SK-N-SH treated with all-trans-retinoic acid at 6 μM for 48 hours (cell line): ENCODE results near the gene SLC22A14.

Source experiments
- ATAC-seq: fragments of 200-7000 bp; cut with Tn5 transposase; 3 replicates; pipeline ENCODE4 v1.9.1; 2020; ENCODE audit warnings: mild to moderate bottlenecking, moderate library complexity
- ARNTL ChIP-seq: fragments of 450-650 bp; formaldehyde crosslinking; IDR thresholded peaks from 2 replicates; pipeline ENCODE4 v1.5.0; 2020; ENCODE audit warnings: low read depth, mild to moderate bottlenecking, moderate library complexity, borderline replicate concordance
- BACH2 ChIP-seq: fragments of 250-450 bp; sonication (Bioruptor Pico); IDR thresholded peaks from 2 replicates; pipeline ENCODE4 v1.9.0; 2021; ENCODE audit warnings: mild to moderate bottlenecking, borderline replicate concordance
- CSDC2 ChIP-seq: fragments of 250-450 bp; sonication (Bioruptor Pico); IDR thresholded peaks from 2 replicates; pipeline ENCODE4 v1.5.0; 2020; ENCODE audit warnings: mild to moderate bottlenecking, moderate library complexity
- ESRRG ChIP-seq: fragments of 250-450 bp; sonication (Bioruptor Pico); IDR thresholded peaks from 2 replicates; pipeline ENCODE4 v1.6.1; 2021; ENCODE audit warnings: mild to moderate bottlenecking
- GLIS3 ChIP-seq: fragments of 250-450 bp; sonication (Bioruptor Pico); IDR thresholded peaks from 2 replicates; pipeline ENCODE4 v1.5.0; 2020; ENCODE audit warnings: mild to moderate bottlenecking, moderate library complexity
- ISL1 ChIP-seq: fragments of 250-450 bp; sonication (Bioruptor Pico); IDR thresholded peaks from 2 replicates; pipeline ENCODE4 v2.1.2; 2022; ENCODE audit warnings: mild to moderate bottlenecking, moderate library complexity
- OSR1 ChIP-seq: fragments of 250-450 bp; sonication (Bioruptor Pico); IDR thresholded peaks from 2 replicates; pipeline ENCODE4 v1.8.0; 2022; ENCODE audit warnings: moderate library complexity, mild to moderate bottlenecking, inconsistent platforms
- PPARA ChIP-seq: fragments of 250-450 bp; sonication (Bioruptor Pico); IDR thresholded peaks from 2 replicates; pipeline ENCODE4 v1.5.0; 2020; ENCODE audit warnings: mild to moderate bottlenecking, borderline replicate concordance
- RARB ChIP-seq: fragments of 250-450 bp; sonication (Bioruptor Pico); IDR thresholded peaks from 2 replicates; pipeline ENCODE4 v1.8.0; 2021; ENCODE audit warnings: mild to moderate bottlenecking, moderate library complexity
- SNAI2 ChIP-seq: fragments of 250-450 bp; sonication (Bioruptor Pico); IDR thresholded peaks from 2 replicates; pipeline ENCODE4 v1.5.0; 2020; ENCODE audit warnings: mild to moderate bottlenecking, moderate library complexity
- TCF4 ChIP-seq: fragments of 250-450 bp; sonication (Bioruptor Pico); IDR thresholded peaks from 2 replicates; pipeline ENCODE4 v1.8.0; 2021; ENCODE audit warnings: mild to moderate bottlenecking, moderate library complexity, borderline replicate concordance
- TOX ChIP-seq: fragments of 250-450 bp; sonication (Bioruptor Pico); IDR thresholded peaks from 2 replicates; pipeline ENCODE4 v1.8.0; 2021; ENCODE audit warnings: mild to moderate bottlenecking, moderate library complexity, borderline replicate concordance
- ZC3H10 ChIP-seq: fragments of 250-450 bp; sonication (Bioruptor Pico); IDR thresholded peaks from 2 replicates; pipeline ENCODE4 v1.5.1; 2021; ENCODE audit warnings: mild to moderate bottlenecking, moderate library complexity
- ZFP3 ChIP-seq: fragments of 250-450 bp; sonication (Bioruptor Pico); IDR thresholded peaks from 2 replicates; pipeline ENCODE4 v1.5.0; 2020; ENCODE audit warnings: mild to moderate bottlenecking, moderate library complexity
- ZFP30 ChIP-seq: fragments of 450-650 bp; formaldehyde crosslinking; IDR thresholded peaks from 2 replicates; pipeline ENCODE4 v1.5.0; 2022; ENCODE audit warnings: mild to moderate bottlenecking, moderate library complexity
- ZNF565 ChIP-seq: fragments of 450-650 bp; formaldehyde crosslinking; conservative IDR thresholded peaks from 2 replicates; pipeline ENCODE4 v1.5.0; 2020; ENCODE audit warnings: low read depth, mild to moderate bottlenecking, moderate library complexity
- ZNF8 ChIP-seq: fragments of 450-650 bp; formaldehyde crosslinking; IDR thresholded peaks from 2 replicates; pipeline ENCODE4 v1.5.0; 2020; ENCODE audit warnings: mild to moderate bottlenecking, moderate library complexity
- TF ChIP-seq, protein P1 (sequence below): fragments of 250-450 bp; sonication (Bioruptor Pico); IDR thresholded peaks from 2 replicates; pipeline ENCODE4 v1.8.0; 2020; ENCODE audit warnings: mild to moderate bottlenecking, moderate library complexity, borderline replicate concordance
- TF ChIP-seq, protein P2 (sequence below): fragments of 250-450 bp; sonication (Bioruptor Pico); IDR thresholded peaks from 2 replicates; pipeline ENCODE4 v1.5.1; 2020; ENCODE audit warnings: low read depth, mild to moderate bottlenecking, moderate library complexity
- TF ChIP-seq, protein P3 (sequence below): fragments of 250-450 bp; sonication (Bioruptor Pico); IDR thresholded peaks from 2 replicates; pipeline ENCODE4 v1.8.0; 2021; ENCODE audit warnings: low read depth, mild to moderate bottlenecking, moderate library complexity, borderline replicate concordance
- TF ChIP-seq, protein P4 (sequence below): fragments of 250-450 bp; sonication (Bioruptor Pico); IDR thresholded peaks from 2 replicates; pipeline ENCODE4 v1.5.0; 2020; ENCODE audit warnings: mild to moderate bottlenecking, moderate library complexity

The SLC22A14 gene

DNA sequence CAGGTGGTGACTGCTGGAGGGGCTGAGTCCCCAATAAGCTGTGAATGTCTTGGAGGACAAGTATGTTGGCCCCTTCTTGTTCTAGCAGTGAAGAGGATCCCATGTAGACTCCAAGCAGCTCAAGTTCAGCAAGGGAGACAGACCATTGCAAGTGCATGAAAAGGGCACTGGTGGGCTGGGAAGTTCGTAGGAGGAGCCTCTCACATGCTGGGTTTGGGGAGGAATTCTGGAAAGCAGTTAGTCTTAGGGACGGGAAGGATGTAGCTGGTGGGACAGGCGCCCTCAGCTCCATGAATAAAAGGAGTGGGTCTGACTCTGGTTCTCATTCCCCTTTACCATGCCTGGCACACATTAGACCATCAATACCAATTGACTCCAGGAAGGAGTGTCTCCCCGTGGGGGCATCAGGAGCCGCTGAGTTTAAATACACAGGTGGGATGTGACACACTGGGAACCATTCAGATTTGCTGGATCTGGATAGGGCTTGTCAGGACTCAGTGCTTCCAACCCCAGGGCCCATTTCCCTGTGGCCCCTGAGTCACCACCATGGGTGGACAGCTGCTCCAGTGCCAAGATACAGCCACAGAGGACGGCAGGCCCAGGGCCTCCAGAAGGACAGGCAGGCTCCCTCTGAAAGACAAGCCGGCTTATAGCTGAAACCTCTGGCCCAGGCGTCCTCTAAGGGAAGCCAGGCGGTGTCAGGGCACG, 63.9 kb downstream of the SLC22A14 start:
- TF ChIP-seq ZC3H10 (CRISPR knock-in tag) = no peak
- TF ChIP-seq SNAI2 (CRISPR knock-in tag) = no peak
- TF ChIP-seq ZNF8 (CRISPR knock-in tag) = no peak
- no peak for TF ChIP-seq ARNTL (CRISPR knock-in tag)
- TF ChIP-seq TOX (CRISPR knock-in tag) = no peak
- TF ChIP-seq, protein P1, sequence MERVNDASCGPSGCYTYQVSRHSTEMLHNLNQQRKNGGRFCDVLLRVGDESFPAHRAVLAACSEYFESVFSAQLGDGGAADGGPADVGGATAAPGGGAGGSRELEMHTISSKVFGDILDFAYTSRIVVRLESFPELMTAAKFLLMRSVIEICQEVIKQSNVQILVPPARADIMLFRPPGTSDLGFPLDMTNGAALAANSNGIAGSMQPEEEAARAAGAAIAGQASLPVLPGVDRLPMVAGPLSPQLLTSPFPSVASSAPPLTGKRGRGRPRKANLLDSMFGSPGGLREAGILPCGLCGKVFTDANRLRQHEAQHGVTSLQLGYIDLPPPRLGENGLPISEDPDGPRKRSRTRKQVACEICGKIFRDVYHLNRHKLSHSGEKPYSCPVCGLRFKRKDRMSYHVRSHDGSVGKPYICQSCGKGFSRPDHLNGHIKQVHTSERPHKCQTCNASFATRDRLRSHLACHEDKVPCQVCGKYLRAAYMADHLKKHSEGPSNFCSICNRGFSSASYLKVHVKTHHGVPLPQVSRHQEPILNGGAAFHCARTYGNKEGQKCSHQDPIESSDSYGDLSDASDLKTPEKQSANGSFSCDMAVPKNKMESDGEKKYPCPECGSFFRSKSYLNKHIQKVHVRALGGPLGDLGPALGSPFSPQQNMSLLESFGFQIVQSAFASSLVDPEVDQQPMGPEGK (CRISPR knock-in tag) = no peak
- no peak for TF ChIP-seq ISL1 (CRISPR knock-in tag)
- TF ChIP-seq ESRRG (CRISPR knock-in tag) = no peak
- TF ChIP-seq ZFP30 (CRISPR knock-in tag) = no peak
- TF ChIP-seq RARB (CRISPR knock-in tag) = no peak
- no peak for TF ChIP-seq CSDC2 (CRISPR knock-in tag)
- no peak for TF ChIP-seq GLIS3
- TF ChIP-seq, protein P2, sequence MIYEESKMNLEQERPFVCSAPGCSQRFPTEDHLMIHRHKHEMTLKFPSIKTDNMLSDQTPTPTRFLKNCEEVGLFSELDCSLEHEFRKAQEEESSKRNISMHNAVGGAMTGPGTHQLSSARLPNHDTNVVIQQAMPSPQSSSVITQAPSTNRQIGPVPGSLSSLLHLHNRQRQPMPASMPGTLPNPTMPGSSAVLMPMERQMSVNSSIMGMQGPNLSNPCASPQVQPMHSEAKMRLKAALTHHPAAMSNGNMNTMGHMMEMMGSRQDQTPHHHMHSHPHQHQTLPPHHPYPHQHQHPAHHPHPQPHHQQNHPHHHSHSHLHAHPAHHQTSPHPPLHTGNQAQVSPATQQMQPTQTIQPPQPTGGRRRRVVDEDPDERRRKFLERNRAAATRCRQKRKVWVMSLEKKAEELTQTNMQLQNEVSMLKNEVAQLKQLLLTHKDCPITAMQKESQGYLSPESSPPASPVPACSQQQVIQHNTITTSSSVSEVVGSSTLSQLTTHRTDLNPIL = no peak
- TF ChIP-seq PPARA (CRISPR knock-in tag) = no peak
- no peak for TF ChIP-seq ZFP3 (CRISPR knock-in tag)
- TF ChIP-seq OSR1 (CRISPR knock-in tag) = no peak
- no peak for TF ChIP-seq TCF4
- TF ChIP-seq, protein P3, sequence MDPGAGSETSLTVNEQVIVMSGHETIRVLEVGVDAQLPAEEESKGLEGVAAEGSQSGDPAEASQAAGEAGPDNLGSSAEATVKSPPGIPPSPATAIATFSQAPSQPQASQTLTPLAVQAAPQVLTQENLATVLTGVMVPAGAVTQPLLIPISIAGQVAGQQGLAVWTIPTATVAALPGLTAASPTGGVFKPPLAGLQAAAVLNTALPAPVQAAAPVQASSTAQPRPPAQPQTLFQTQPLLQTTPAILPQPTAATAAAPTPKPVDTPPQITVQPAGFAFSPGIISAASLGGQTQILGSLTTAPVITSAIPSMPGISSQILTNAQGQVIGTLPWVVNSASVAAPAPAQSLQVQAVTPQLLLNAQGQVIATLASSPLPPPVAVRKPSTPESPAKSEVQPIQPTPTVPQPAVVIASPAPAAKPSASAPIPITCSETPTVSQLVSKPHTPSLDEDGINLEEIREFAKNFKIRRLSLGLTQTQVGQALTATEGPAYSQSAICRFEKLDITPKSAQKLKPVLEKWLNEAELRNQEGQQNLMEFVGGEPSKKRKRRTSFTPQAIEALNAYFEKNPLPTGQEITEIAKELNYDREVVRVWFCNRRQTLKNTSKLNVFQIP (CRISPR knock-in tag) = no peak
- no peak for TF ChIP-seq ZNF565 (CRISPR knock-in tag)
- TF ChIP-seq BACH2 (CRISPR knock-in tag) = no peak
- ATAC-seq = peak; percentile 61; the same call in 2 of the 3 replicates

DNA sequence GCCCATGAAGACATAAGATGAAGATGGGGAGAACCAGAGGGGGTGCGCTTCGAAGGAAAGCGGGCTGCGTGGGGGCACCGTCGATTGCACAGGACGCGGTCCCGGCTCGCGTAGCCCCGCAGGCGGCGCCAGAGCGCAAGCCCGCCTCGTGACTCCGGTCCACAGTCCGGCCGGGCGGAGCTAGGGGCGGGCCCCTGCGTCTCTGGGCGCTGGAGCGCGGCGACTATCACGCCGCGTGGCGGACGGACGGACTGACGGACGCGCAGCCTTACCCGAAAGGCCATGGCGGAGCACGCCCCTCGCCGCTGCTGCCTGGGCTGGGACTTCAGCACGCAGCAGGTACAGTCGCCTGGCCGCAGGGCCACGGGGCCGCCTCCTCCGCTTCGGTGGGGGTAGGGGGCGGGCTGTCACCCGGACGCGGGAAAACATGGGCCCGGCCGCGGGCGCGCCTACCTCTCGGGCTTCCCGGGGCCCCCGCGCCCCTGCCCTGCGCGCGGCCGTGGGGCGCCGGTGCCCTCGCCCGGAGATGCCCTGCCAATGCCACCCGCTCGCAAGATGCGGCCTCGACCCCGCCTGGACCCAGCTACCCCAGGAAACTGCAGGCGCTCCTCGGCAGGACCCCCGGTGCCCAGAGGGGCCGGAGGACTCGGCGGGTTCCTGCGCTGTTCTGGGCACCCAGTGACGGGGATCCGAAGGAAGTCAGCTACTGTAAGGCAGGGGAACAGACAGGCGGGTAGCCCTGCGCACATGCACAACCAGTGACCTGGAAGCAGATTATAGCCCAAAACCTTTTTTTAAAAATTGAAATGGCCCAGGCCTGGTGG, 64.7 kb downstream of the SLC22A14 start, which contains the start of gene XYLB:
XYLB (plus strand) TSS at position 199 of the 824 bp plus-strand sequence; CDS start at position 283, 84 bp downstream.
- TF ChIP-seq CSDC2 (CRISPR knock-in tag) (no peak), PPARA (CRISPR knock-in tag) (no peak), RARB (CRISPR knock-in tag) (no peak)
- ATAC-seq = peak; percentile 100

DNA sequence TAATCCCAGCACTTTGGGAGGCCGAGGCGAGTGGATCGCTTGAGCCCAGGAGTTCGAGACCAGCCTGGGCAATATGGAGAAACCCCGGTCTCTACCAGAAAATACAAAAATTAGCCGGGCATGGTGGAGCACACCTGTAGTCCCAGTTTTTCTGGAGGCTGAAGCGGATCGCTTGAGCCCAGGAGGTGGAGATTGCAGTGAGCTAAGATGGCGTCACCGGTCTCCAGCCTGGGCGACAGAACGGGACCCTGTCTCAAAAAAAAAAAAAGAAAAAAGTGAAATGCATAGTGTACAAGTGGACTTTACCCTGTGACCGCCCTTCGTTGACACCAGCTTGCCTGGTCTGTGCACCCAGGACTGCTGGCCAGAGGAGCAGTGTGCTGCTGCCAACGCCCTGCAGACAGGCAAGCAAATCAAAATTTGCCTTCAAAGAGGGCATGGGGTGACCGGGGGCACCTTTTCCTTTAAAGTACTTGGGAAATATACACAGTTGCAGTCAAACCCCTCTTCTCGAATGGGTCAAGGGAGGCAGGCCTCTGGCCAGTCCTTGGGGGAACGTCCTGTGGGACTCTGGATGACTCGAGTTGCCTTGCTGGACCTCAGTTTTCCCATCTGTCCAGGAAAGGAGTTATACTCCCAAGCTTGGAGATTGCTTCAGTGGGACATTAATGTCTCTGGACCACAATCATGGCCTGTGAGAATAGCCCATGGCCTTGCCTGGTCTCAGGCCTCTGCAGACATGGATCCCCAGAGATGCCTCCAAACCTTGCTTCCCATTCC, 65.5 kb downstream of the SLC22A14 start:
- no peak for TF ChIP-seq TOX (CRISPR knock-in tag)
- TF ChIP-seq, protein P2 = no peak
- TF ChIP-seq ZFP30 (CRISPR knock-in tag) = no peak
- TF ChIP-seq, protein P4, sequence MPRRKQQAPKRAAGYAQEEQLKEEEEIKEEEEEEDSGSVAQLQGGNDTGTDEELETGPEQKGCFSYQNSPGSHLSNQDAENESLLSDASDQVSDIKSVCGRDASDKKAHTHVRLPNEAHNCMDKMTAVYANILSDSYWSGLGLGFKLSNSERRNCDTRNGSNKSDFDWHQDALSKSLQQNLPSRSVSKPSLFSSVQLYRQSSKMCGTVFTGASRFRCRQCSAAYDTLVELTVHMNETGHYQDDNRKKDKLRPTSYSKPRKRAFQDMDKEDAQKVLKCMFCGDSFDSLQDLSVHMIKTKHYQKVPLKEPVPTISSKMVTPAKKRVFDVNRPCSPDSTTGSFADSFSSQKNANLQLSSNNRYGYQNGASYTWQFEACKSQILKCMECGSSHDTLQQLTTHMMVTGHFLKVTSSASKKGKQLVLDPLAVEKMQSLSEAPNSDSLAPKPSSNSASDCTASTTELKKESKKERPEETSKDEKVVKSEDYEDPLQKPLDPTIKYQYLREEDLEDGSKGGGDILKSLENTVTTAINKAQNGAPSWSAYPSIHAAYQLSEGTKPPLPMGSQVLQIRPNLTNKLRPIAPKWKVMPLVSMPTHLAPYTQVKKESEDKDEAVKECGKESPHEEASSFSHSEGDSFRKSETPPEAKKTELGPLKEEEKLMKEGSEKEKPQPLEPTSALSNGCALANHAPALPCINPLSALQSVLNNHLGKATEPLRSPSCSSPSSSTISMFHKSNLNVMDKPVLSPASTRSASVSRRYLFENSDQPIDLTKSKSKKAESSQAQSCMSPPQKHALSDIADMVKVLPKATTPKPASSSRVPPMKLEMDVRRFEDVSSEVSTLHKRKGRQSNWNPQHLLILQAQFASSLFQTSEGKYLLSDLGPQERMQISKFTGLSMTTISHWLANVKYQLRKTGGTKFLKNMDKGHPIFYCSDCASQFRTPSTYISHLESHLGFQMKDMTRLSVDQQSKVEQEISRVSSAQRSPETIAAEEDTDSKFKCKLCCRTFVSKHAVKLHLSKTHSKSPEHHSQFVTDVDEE (CRISPR knock-in tag) = no peak
- TF ChIP-seq ARNTL (CRISPR knock-in tag) = no peak
- no peak for TF ChIP-seq PPARA (CRISPR knock-in tag)
- no peak for TF ChIP-seq ZFP3 (CRISPR knock-in tag)
- no peak for TF ChIP-seq BACH2 (CRISPR knock-in tag)
- TF ChIP-seq ZNF8 (CRISPR knock-in tag) = no peak
- no peak for TF ChIP-seq ESRRG (CRISPR knock-in tag)
- TF ChIP-seq ISL1 (CRISPR knock-in tag) = no peak
- no peak for ATAC-seq
